GM19025 (cell line): ENCODE data around the gene RNU5D-1.
A peak's percentile ranks its signal among the peaks of the same experiment; 100 is the strongest.
"Not testable (repeated sequence)": the region's sequence is repeated elsewhere in the genome, so short reads cannot be mapped to it uniquely, and the experiment has no call there.

Source experiments
- ATAC-seq: cut with Tn5 transposase; IDR thresholded peaks from one replicate; pipeline ENCODE4 v1.9.1; 2021; ENCODE audit warnings: mild to moderate bottlenecking, low read depth, moderate library complexity; ENCODE audit not compliant: unreplicated experiment

The RNU5D-1 gene

GRCh38 chr1:44730741-44731512 is at the start of gene RNU5D-1:
TSS of gene RNU5D-1 (minus strand) at chr1:44731170.
- peak; percentile 64 for ATAC-seq

- no peak for ATAC-seq
Measured at GRCh38 chr1:44780583-44781121, 49.7 kb upstream of the RNU5D-1 start.

- ATAC-seq, result no peak
Measured at GRCh38 chr1:44778705-44779576, 48.0 kb upstream of the RNU5D-1 start.

GRCh38 chr1:44777969-44778635 is 47.1 kb upstream of the RNU5D-1 start:
- no peak for ATAC-seq

- ATAC-seq, result no peak
Measured at GRCh38 chr1:44777547-44777946, 46.6 kb upstream of the RNU5D-1 start.

GRCh38 chr1:44776730-44777068 is 45.7 kb upstream of the RNU5D-1 start:
- ATAC-seq, result no peak

GRCh38 chr1:44775930-44776729 is 45.2 kb upstream of the RNU5D-1 start:
- ATAC-seq, result no peak

GRCh38 chr1:44775078-44775929 is 44.3 kb upstream of the RNU5D-1 start, which contains the start of gene RPS8:
TSS of gene RPS8 (plus strand) at chr1:44775540. CDS start at chr1:44775597, 57 bp downstream.
- peak; percentile 65 for ATAC-seq

GRCh38 chr1:44766421-44766820 is 35.5 kb upstream of the RNU5D-1 start:
- ATAC-seq, result not testable (repeated sequence)

- no peak for ATAC-seq
Measured at GRCh38 chr1:44760876-44761275, 29.9 kb upstream of the RNU5D-1 start.

- ATAC-seq, result no peak
Measured at GRCh38 chr1:44759077-44759476, 28.1 kb upstream of the RNU5D-1 start.

GRCh38 chr1:44757420-44757819 is 26.4 kb upstream of the RNU5D-1 start:
- ATAC-seq, result no peak

- no peak for ATAC-seq
Measured at GRCh38 chr1:44747878-44748277, 16.9 kb upstream of the RNU5D-1 start.

GRCh38 chr1:44743211-44743610 is 12.2 kb upstream of the RNU5D-1 start:
- ATAC-seq, result no peak

GRCh38 chr1:44740179-44740617 is 9.2 kb upstream of the RNU5D-1 start:
- ATAC-seq, result no peak

GRCh38 chr1:44739307-44740178 is 8.6 kb upstream of the RNU5D-1 start, which contains the start of gene KIF2C:
TSS of gene KIF2C (plus strand) at chr1:44739837. CDS start at chr1:44739933, 96 bp downstream.
- ATAC-seq, result peak; percentile 96

- ATAC-seq, result not testable (repeated sequence)
Measured at GRCh38 chr1:44738953-44739306, 8.0 kb upstream of the RNU5D-1 start.

- no peak for ATAC-seq
Measured at GRCh38 chr1:44735992-44736391, 5.0 kb upstream of the RNU5D-1 start.
